Measurements from ENCODE around the gene CNIH2.

CNIH2 gene

DNA sequence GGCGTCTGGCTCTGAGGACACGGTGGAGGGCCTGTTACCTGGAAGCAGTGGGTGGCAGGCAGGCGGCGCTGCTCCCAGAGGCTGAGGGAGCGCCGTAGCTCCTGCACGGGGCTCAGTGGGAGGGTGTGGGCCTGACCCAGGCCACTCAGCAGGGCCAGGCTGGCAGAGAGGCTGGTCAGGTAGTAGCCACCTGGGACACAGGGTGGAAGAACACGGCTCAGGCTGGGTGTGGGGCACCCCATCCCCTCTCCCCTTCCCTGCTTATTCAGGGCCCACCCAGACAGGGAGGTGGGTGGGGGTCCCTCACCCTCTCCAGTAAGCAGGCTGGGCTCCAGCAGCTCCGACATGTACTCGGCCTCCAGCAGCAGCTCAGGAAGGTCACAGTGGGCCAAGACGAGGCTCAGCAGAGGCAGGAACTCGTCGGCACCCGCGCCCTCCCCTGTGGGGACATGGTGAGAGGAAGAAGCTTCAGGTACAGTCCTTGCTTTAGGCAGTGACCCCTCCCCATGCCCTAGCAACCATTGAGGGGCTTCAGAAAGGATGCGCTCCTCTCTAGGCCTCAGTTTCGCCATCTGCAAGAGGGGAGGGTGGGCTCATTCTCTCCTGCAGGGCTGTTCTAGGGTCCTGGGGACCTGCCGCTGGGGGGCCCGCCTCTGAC, 55.4 kb downstream of the CNIH2 start:
- no peak for DNase-seq

Measured in NCI-H1417 treated with DMSO at 0.1 percent for 48 hours (cell line).